ENCODE results near the gene BPIFB1.

The BPIFB1 gene

DNA sequence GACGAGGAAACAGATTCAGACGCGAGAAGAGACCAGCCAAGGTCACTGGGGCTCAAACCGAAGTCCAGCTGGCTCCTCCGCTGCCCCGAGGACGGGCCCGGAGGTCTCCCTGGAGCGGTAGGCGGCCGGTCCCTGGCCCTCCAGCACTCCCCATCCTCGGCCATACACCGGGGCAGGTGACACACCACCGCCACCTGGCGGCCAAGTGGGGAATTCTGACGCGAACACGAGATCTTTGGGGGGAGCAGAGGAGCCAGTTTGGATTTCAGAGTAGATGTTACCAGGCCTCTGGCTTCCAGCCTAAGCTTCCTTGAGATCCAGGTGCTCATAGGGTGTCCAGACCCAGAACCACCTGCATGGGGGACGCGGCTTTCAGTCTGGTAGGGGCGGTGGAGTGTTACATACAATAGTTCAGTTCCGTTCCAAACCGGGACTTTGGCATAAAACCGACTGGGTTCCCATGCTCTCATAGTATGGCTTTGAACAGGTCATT is 16.1 kb downstream of the BPIFB1 start:
- DNase-seq, result peak; percentile 72

DNA sequence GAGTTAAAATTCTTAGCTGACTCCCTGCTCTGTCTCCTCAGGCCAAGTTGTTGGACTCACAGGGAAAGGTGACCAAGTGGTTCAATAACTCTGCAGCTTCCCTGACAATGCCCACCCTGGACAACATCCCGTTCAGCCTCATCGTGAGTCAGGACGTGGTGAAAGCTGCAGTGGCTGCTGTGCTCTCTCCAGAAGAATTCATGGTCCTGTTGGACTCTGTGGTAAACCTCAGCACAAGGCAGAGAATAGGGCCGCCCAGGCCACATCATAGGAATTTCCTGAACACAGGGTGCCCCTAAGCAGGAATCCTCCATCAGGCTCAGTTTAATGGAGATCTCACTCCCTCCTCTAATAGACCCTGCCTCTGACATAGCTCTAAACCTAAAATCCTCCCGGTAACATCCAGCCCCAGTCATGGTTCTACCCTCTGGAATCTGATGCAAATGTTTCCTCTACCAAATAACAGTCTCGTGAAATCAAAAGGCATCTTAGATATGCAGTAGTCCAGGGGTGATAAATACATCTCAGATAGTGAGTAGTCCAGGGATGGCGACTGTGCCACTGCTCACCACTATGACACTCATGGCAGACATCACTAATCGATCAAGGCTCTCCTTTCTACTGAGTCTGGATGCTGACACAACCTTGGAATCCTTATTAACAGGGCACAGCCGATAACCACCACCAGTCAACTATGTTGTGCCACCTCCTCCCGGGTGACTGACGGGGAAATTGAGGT is 18.3 kb downstream of the BPIFB1 start:
- DNase-seq, result peak; percentile 10

DNA sequence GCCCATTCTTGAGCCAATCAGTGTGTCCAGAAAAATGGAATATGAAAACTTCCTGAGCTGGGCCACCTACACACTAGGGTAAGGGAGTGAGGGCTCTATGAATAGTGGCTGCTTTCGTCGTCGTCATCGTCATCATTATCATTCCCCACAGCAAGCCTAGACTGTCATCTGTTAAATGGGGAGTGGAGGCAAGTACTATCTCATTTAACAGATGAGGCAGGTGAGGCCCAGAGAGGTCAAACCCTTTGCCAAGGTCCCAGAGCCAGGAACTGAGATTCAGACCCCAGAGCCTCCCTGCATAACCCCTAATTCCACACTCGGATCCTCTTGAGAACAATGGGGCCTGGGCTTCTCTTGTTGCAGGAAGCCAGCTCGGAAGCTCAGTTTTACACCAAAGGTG is 20.6 kb downstream of the BPIFB1 start:
- no peak for DNase-seq

DNA sequence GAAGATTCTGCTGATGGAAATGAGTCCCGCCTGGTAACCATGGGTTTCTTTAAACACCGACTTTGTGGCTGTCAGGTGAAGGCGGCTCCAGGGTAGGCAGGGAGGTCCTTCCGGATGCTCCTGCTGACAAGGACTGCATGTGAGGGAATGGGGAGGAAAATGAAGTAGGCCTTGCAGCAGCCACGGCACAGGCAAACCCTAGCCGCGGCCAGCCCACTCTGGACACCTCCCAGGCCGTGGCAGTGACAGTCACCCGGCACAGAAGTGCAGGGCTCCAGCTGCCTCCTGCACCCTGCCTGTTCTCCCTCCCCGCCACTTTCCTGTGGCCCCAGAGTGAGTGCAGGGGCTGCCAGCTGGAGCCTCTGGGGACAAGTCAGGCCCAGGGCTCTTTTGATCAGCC is 21.0 kb downstream of the BPIFB1 start:
- no peak for DNase-seq

DNA sequence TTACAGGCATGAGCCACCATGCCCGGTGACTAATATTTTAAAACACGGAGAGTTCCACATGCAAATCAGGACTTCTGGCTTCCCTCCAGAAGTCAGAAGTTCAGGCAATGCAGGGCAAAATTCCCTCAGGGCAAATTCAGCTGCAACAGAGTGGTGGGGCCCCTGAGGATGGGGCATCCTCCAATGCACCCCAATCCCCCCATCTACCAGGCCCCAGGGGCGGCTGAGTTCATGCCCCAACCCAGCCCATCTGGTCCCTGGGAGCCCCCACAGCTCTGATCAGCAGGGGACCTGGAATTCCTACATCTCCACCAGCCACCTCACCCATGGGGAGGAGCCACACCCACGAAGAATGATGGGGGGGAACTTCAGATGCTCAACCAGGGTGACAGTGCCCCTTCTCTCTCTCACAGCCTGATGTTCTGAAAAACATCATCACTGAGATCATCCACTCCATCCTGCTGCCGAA is 22.6 kb downstream of the BPIFB1 start:
- no peak for DNase-seq

DNA sequence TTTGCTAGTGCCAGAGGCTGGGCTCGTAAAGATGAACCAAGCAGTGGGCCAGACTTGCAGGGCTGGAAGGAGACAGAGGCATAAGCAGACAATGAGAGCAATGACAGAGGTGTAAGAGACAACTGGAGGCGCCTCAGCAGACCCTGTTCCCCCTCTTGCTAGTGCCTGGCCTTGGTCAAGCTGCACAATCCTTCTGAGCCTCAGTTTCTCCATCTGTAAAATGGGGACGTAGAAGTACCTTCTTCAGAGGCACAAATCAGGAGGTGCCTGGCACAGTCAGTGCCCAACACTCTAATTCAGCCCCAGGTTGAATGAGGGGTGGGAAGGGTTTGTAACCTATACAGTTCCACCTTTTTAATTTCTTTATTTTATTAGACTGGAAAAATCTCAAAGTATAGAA is 23.2 kb downstream of the BPIFB1 start:
- DNase-seq, result no peak

DNA sequence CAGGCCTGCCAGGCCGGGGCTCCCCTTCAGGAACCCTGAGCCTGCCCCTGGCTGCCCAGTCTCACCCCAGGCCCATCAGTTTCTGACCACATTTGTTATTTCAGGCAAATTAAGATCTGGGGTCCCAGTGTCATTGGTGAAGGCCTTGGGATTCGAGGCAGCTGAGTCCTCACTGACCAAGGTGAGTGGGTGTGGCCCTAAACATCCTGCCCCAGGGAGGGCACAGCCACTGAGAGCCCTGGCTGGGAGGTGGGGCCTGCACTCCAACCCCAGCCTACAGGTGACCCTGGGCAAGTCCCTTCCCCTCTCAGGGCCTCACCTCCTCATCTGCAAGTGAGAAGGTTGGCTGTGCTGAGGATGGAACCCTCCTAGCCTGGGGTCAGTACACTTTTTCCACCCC is 23.8 kb downstream of the BPIFB1 start:
- DNase-seq, result no peak

DNA sequence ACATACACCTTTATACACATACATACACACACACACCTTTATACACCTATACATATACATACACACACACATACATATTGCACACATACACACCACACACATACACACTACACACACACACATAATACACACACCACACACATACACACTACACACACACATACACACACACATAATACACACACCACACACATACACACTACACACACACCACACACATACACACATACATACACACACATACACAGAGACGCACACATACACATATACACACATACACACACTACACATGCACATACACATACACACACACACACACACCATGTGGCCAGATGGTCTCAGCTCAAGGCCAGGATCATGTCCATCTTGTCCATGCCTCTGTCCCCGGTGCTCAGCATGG is 25.7 kb downstream of the BPIFB1 start:
- no peak for DNase-seq

DNA sequence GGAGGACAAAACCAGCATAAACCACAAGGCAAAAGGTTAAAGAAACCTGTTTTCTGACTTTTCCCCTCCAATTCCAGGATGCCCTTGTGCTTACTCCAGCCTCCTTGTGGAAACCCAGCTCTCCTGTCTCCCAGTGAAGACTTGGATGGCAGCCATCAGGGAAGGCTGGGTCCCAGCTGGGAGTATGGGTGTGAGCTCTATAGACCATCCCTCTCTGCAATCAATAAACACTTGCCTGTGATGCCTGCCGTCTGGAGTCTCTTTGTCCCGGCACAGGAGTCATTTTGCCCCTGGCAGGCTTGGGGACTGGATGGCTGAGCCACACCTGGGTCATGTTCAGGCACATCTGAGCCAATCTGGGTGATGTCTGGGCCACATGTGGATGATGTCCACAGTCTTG is 26.6 kb downstream of the BPIFB1 start:
- no peak for DNase-seq

DNA sequence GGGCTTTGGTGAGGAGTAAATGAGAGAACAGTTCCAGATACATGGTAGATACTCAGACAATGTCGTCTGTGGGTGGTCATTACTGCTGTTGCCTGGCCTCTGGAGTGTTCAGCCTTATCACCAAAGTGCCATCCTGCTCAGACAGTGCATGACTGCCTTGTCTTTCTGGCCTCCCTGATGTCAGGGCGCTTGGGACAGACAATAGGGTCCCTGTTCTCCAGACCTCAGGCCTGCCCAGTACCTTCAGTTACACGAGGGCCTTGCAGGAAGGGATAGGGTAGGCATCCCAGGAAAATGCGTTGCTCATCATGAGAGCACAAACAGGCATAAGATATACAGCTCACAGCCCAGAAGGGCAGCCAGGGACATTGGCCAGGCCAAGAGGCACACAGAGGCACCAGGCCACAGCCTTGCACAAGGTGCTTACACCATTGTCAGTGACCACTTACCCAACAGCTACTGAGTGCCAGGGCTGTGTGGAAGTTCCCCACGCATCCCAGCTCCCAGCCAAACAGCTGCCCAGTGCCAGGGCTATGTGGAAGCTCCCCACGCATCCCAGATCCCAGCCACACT is 27.4 kb downstream of the BPIFB1 start:
- no peak for DNase-seq

DNA sequence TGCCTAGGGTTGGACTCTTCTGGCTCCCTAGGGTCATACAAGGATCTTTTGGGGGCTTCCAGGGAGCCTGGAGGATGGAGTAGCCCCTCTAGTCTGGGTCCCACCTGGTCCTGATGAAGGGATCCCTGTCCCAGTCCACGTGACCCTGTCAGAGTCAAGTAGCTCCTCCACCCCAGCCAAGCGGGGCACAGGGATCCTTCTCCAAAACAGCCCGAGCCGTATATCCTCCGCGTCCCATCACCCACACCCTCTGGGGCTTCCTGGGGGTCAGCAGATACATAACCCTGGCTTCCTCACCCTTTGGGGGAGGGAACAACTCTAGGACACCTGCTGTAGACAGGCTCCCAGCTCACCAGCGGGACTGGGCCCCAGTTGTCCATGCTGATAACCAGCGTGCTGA is 28.0 kb downstream of the BPIFB1 start:
- no peak for DNase-seq

DNA sequence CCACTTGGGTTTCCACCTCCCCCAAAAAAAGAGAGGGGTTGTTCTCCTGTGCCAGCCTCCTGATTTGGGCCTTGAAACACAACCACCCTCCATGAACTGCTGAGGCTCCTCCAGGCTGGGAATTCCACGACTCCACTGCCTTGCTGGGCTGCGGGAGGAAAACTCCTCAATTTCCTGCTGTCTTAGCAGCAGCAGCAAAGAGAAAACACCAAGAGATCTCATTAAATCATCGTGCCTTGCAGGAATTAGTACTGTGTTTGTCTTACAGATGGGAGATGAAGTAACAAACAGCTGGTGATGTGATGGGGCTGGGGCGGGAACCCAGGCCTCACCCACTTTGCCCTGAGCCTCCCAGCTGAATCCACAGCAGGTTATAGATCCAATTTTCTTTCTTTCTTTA is 29.0 kb downstream of the BPIFB1 start:
- DNase-seq, result no peak

DNA sequence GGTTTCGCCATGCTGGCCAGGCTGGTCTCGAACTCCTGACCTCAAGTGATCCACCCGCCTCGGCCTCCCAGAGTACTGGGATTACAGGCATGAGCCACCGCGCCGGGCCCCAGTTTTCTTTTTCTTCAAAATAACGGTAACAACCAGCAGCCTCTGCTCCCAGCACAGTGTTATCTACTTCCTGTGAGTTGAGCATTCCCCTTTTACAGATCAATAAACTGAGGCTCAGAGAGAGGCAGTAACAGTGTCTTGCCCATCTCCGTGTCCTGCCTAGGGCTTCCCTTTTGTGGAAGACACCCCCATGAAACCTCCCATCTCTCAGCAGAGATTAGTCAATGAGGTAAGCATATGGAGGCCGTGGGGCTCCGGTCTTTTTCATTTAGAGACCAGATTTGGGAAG is 29.6 kb downstream of the BPIFB1 start:
- DNase-seq, result no peak

DNA sequence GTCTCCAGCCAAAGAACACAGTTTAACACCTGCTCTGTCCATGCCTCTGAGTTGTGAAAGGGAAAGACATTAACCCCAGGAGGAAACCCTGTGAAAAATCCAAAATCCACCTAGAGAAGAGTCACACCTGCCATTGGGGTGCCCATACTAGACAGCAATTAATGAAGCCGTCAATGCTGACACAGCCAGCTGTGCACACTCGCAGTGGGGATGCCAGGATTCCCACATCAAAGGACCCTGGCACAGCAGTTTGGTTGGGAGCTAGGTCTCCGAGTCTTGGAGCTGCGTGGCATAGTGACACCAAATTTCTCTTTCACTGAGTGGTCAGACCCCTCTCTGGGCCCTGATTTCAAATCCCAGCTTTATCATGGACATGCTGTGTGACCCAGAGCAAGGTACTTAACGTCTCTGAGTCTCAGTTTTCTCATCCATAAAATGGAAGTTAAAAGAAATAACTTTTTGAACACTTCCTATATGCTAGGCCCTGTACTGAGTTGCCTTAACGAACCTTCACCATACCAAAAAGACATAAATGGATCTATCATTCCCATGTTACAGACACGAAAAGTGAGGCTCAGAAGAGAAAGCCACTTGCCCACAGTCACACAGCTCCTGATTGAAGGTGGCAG is 30.8 kb downstream of the BPIFB1 start:
- no peak for DNase-seq

DNA sequence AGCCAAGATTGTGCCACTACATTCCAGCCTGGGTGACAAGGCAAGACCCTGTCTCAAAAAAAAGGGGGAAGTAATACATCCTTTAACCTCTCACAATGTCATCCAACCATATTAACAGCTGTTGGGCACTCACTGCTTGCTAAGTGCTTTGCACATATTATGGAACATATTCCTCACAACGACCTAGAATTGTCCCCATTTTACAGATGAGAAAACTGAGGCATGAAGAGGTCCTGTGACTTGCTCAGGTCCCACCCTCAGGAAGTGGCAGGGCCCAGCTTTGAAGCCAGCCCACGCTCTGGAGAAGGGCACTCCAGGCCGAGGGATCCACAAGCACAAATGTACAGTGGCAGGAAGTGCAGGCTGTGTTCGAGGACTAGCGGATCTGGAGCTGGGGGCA is 33.3 kb downstream of the BPIFB1 start:
- DNase-seq, result no peak

DNA sequence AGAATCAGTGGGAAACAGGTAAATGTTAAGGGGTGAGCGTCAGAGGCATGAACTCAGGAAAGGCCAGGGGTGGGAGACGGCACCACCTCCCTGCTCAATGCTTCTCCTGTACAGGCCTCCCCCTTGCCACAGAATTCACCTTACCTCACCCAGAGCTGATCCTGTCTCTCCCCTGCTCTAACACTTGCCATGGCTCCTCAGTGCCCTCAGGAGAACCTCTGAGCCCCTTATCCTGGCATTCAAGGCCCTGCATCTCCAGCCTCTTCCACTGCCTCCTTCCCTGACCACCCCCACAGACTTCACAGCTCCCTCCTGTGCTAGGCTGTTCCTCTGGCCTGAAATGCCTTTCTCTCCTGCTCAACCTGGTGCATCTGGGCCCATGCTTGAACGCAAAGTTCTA is 33.9 kb downstream of the BPIFB1 start:
- no peak for DNase-seq

DNA sequence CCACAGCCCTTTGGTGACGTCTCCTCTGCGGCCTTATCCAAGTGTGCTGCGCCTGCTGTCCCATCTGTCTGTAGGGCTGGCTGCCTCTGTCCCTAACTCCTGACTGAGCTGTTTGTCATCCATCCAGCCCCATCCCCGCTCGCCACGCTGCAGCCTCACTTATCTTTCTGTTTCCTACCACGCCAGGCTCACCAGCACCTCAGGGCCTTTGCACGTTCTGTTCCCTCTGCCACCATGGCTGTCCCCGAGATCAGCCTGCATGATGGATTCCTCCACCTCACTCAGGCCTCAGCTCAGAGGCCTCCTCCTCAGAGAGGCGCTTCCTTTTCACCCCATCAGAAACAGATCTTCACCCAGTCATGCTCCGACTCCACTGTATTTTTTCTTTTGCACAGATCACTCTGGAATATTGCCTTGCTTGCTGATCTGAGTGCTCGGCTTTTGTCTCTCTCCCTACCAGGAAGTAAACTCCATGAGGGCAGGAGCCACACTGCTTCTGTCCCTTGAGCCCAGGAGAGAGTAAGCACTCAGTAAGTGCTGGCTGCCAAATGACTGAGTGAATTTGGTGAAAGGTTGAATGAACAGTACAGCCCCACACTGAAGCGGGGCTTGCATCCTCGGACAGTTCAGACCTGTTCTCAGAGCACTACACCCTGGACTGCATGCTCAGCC is 34.5 kb downstream of the BPIFB1 start:
- DNase-seq, result no peak

DNA sequence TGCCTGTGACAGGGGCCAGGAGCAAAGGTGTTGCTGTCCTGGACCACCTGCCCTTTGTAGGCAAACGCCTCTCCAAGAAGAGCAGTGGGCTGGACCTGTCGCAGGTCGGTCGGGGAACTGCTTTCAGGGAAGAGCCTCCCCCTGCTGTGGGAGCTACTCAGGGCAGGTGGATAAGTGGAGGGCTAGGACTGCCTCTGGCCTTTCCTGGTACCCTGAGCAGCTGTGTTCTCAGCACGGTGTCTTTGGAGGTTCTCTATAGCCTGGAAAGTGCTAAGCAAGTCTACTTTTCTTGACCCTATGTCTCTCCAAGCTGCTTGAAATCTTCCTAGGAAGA is 35.0 kb downstream of the BPIFB1 start:
- DNase-seq, result no peak

DNA sequence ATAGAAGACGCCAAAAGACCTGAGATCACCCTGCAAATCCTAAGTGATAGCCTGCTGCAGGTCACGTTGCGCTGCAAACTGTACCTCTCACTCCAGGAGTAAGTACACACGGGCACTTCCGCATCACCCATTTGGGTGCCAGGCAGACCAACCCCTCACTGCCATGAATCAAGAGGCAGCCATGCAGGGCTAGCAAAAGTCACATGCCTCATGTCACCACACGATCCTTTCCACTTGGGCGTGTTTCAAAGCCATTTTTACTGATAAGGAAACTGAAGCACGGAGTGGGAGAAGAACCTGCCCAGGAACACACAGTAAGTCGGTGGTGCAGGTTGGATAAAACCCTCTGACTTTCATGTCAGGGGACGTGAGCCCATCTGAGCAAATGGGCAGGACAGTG is 37.0 kb downstream of the BPIFB1 start:
- DNase-seq, result peak; percentile 70

DNA sequence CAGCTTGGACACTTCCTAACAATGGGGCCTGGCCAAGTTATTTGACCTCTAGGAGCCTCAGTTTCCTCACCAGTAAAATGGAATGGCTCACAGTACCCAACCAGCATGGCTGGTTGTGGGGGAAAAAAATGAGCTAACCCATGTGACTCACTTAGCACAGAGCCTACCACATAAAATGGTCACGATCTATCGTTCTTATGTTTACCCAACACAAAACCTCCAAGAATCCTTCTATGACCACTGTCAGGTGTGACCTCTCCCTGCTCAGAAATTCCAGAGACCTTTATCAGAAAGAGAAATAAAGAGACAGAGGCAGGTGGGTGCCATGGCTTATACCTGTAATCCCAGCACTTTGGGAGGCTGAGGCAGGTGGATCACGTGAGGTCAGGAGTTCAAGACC is 39.4 kb downstream of the BPIFB1 start:
- DNase-seq, result no peak

DNA sequence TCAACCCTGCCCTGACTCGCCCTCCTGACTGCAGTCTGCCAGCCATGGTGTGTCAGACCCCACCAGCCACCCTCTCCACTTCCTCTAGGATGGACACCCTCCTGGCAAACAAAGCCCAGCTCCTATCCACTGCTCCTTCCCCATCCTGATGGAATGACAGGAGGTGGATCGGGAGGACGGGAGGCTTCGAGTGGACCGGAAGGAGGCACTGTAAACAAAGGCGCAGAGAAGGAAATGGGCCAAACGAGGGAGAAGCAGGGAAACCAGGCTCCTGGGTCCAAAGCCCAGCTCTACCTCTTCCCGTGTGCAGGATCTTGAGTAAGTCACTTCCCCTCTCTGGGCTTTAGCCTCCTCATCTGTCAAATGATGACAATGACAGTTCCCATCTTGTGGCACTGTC is 40.2 kb downstream of the BPIFB1 start:
- no peak for DNase-seq

DNA sequence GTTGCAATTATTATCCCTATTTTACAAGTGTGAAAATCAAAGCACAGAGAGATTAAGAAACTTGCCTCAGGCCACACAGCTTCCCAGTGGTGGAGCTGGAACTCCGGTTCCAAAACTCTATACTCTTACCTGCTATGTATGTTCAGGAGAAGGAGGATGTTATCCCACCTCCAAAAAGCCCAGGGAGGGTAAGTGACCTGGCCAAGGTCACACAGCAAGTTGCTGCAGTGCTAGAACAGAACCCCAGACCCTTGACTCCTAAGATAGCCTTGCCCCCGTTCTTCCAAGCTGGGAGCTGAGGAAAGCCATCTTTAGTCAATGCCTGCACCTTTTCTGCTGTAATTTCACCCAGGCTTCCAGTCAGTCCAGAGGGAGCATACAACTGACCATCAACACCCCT is 42.3 kb downstream of the BPIFB1 start:
- no peak for DNase-seq

DNA sequence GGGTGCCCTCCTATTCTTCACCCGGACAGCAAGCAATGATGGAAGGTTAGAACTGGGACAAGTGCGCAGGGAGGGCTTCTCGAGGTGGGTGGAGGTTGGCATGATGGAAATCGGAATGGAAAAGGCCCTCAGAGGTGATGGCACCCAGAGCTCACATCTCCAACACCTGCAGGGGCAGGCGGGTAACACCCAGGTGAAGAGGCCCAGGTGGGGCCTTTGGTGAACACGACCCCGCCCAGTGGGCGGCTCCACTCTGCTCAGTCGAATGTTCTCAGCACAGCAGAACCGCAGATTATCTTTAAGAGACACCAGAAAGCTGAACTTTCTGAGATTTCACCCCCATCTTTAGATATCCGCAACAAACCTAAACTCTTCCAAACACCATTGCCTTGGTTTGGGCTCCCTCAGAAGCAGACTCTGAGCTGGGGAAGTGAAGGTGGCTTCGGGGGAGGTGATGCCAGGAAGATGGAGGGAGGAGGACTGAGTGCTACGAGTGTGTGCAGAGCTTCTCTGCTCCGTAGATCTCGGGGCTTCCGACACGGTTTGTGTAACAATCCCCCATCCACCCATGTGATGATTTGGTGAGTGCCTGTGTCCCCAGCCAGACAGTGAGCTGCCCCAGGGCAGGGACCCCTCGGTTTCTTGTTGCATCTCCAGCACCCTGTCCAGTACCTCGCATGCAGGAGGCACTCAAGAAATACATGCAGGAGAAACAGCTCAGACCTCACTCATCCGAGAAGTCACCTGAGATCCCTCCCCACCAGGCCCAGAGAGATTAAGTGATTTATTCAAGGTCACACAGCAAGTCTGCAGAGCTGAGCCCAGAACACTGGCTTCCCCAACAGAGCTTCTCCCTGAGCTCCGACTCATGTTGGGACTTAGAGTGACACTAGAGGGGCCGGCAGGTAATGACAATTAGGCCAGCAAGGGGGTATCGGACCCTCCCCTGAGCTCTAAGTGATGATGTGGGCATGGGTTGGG is 45.4 kb downstream of the BPIFB1 start:
- DNase-seq, result no peak

All from hematopoietic multipotent progenitor cell treated with erythropoietin and hydrocortisone succinate and interleukin-3 and kit ligand, for 6 days (in vitro differentiated cells).